NCI-H1048 (cell line): ENCODE data around the gene CELSR2.

ENCODE experiments used
- DNase-seq: peaks from one replicate; lab custom pipeline; 2025; lab: John Stamatoyannopoulos, UW

The CELSR2 gene

GRCh38 chr1:109252167-109252892, 3.0 kb downstream of the CELSR2 start:
- no peak for DNase-seq

DNA sequence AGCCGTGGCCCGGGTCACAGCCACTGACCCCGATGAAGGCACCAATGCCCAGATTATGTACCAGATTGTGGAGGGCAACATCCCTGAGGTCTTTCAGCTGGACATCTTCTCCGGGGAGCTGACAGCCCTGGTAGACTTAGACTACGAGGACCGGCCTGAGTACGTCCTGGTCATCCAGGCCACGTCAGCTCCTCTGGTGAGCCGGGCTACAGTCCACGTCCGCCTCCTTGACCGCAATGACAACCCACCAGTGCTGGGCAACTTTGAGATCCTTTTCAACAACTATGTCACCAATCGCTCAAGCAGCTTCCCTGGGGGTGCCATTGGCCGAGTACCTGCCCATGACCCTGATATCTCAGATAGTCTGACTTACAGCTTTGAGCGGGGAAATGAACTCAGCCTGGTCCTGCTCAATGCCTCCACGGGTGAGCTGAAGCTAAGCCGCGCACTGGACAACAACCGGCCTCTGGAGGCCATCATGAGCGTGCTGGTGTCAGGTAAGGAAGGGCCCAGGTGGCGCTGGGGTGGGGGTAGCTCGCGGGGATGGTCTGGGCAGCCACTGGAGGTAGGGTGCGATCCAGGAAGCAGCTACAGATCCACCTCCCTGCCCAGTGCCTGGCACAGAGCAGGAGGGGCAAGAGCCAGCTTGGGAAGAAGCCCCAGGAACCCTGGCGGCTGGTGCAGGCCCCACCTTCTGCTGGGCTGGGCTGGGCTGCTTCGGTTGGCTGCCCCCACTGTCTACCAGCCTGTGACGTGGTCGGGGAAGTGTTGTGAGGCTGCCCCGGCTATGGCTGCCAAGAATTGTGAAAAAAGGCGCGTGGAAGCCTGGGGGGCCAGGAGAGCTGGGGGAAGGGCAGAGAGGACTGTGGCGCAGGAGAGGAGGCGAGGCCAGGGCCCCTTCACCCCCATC, 3.8 kb downstream of the CELSR2 start:
- DNase-seq: no peak

- DNase-seq: no peak
These were observed 4.7 kb downstream of the CELSR2 start for GRCh38 chr1:109253803-109254620.

DNA sequence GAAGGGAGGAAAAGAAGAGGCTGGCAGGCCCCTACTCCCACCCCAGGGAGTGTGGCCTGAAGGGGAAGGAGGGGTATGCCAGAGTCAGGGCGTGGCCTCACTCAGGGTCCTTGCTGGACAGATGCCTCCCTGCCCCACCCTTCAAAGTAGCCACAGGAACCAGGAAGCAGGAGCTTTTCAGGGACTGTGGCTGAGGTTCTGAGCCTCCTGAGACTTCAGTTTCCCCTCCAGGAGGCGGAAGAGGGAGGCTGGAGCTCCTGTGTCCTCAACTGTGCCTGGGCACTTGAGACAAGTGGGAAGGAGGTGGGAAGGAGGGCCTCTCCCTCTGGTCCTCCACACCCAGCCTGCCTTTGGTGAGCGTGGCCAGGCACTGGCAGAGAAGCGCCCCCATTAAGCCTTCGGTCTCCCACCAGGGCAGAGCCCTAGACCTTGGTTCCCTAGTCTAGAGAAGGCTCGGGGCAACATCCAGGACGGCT, 5.3 kb downstream of the CELSR2 start:
- DNase-seq: no peak

DNA sequence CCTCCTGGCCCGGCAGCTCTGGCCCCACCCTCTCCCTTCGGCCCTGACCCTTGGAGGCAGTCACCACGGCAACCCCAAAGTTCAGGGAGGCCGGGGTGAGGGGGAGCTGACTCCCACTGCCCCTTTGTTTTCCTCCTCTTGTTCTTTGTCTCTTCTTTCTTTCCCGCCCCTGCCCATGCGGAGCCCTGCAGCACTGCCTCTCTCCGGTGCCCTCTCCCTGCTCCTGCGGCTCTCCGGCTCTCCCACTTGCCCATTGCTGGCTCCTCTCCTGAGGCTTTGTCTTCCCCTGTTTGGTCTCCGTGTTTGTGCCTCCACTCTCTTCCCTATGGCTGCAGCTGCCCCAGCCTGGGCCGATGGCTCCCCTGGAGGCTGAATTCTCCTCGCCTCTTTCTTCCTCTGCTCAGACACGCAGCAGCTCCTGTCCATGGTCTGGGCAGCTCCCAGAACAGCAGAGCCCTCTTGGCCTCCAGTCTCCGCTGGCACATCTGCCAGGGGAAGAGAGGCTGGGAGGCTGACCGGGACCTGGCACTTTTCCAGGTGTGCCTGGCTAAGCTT, 5.8 kb downstream of the CELSR2 start:
- no peak for DNase-seq

- no peak for DNase-seq
These were observed 6.3 kb downstream of the CELSR2 start for GRCh38 chr1:109255678-109256077.

DNA sequence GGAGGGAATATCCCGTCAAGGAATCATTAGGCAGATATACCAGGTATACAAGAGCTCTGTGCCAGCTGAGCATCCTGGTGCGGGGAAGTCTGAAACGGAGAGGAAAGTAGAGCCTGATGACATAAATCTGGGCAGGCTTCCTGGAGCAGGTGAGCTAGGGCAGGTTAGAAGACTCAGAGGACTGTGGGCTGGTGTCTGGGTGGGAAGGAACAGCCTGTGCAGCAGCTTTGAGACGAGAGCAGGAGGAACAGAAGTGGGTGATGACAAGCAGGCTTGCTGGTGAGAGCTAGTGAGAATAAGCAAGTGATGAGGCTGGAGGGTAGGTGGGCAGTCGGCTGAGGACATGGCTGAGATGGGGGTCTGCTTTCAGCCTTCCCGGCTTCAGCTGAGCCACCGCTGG, 6.7 kb downstream of the CELSR2 start:
- no peak for DNase-seq

GRCh38 chr1:109256971-109257681, 7.8 kb downstream of the CELSR2 start:
- DNase-seq: no peak

GRCh38 chr1:109257682-109258421, 8.5 kb downstream of the CELSR2 start:
- no peak for DNase-seq

DNA sequence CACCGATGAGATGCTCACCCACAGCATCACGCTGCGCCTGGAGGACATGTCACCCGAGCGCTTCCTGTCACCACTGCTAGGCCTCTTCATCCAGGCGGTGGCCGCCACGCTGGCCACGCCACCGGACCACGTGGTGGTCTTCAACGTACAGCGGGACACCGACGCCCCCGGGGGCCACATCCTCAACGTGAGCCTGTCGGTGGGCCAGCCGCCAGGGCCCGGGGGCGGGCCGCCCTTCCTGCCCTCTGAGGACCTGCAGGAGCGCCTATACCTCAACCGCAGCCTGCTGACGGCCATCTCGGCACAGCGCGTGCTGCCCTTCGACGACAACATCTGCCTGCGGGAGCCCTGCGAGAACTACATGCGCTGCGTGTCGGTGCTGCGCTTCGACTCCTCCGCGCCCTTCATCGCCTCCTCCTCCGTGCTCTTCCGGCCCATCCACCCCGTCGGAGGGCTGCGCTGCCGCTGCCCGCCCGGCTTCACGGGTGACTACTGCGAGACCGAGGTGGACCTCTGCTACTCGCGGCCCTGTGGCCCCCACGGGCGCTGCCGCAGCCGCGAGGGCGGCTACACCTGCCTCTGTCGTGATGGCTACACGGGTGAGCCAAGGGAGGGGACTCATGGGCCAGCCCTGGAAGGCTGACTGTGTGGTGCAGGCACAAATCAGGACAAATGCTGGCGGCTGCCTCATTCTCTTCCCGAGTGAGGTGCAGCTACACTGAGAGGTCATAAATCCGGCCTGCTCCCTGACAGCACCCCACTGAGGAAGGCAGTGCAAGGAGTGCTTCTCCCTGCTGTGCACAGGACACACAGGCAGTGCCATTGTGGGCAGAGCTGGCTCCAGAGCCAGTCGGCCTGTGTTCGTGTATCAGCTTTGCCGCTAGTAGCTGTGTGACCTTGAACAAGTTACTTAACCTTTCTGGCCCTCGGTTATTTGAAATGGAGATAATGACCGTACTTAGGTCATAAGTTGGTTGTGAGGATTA, 9.4 kb downstream of the CELSR2 start:
- no peak for DNase-seq

- no peak for DNase-seq
These were observed 10.6 kb downstream of the CELSR2 start for GRCh38 chr1:109259674-109260557.

- DNase-seq: no peak
These were observed 11.7 kb downstream of the CELSR2 start for GRCh38 chr1:109261006-109261405.

DNA sequence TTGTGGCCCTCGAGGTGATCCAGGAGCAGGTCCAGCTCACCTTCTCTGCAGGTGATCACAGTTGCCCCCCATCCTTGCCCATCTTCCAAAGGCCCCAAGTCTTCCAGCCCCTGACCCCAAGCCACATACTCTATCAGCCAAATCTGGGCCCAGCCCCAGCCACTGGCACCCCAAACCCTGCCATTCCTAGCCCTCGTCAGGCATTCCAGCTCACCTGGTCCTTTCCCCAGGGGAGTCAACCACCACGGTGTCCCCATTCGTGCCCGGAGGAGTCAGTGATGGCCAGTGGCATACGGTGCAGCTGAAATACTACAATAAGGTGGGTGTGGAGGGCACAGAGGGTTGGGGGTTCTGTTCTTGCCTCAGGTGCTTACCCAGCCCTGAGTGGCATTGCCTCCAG, 12.2 kb downstream of the CELSR2 start:
- no peak for DNase-seq

DNA sequence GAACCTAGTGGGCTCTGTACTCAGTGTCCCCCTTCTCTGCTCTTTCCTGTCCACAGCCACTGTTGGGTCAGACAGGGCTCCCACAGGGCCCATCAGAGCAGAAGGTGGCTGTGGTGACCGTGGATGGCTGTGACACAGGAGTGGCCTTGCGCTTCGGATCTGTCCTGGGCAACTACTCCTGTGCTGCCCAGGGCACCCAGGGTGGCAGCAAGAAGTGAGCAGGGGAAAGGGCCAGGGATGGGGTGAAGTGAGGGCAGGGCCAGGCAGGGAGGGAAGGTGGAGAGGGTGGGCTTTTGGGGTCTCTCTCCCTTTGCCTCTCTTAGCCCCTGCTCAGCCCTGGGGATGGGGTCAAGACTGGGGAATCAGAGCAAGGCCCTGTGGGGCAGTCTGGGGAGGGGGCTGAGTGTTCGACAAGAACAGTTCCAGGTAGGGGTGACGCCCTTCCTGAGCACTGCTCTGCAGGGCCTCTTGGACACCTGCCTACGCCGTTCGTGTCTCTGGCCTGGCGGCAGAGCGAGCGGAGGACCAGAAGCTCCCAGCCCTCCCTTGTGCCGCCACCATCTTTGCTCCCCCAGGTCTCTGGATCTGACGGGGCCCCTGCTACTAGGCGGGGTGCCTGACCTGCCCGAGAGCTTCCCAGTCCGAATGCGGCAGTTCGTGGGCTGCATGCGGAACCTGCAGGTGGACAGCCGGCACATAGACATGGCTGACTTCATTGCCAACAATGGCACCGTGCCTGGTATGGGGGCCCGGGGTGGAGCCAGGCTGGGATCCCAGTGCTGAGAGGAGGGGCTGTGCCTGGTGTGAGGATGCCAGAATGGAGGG, 13.1 kb downstream of the CELSR2 start:
- no peak for DNase-seq

- no peak for DNase-seq
These were observed 13.9 kb downstream of the CELSR2 start for GRCh38 chr1:109263234-109263596.

- DNase-seq: peak; percentile 26
These were observed 14.4 kb downstream of the CELSR2 start for GRCh38 chr1:109263597-109264378.

DNA sequence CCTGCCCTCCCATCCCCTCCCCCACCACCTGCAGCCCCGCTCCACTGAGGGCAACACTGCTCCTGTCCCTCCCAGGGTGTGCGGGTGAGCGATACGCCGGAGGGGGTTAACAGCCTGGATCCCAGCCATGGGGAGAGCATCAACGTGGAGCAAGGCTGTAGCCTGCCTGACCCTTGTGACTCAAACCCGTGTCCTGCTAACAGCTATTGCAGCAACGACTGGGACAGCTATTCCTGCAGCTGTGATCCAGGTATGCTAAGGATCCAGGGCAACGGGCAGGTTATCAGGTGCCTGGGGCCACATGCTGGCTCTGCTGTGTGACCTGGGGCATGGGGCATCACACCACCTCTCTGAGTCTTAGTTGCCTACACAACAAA, 15.0 kb downstream of the CELSR2 start:
- DNase-seq: no peak
